GM20000 (cell line): Measurements from ENCODE around the gene ST3GAL3.

Experiments used
- DNase-seq: peaks from one replicate; pipeline ENCODE4 v3.0.0; 2012; ENCODE audit warnings: low spot score
- TF ChIP-seq, protein P1 (sequence below): IDR thresholded peaks from 2 replicates; pipeline ENCODE4 v1.5.1; 2012; ENCODE audit warnings: mild to moderate bottlenecking, control low read depth; ENCODE audit errors: extremely low read depth, missing control alignments

ST3GAL3 gene

DNA sequence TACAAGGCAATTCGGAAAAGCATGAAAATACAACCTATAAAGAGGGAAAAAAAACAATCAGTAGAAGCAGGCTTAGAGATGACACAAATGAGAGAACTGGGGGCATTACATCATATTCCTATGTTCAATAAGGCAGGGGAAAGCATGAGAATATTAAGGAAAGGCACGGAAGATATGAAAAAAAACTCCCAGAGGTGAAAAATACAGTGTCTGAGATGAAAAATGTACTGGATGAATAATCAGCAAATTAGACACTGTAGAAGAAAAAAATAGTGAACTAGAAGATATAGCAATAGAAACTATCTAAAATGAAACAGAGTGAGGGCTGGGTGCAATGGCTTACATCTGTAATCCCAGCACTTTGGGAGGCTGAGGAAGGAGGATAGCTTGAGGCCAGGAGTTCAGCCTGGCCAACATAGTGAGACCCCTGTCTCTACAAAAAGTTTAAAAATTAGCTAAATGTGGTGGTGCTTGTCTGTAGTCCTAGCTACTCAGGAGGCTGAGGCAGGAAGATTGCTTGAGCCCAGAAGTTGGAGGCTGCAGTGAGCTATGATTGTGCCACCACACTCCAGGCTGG, 101.8 kb downstream of the ST3GAL3 start:
- DNase-seq: no peak
- TF ChIP-seq, protein P1, sequence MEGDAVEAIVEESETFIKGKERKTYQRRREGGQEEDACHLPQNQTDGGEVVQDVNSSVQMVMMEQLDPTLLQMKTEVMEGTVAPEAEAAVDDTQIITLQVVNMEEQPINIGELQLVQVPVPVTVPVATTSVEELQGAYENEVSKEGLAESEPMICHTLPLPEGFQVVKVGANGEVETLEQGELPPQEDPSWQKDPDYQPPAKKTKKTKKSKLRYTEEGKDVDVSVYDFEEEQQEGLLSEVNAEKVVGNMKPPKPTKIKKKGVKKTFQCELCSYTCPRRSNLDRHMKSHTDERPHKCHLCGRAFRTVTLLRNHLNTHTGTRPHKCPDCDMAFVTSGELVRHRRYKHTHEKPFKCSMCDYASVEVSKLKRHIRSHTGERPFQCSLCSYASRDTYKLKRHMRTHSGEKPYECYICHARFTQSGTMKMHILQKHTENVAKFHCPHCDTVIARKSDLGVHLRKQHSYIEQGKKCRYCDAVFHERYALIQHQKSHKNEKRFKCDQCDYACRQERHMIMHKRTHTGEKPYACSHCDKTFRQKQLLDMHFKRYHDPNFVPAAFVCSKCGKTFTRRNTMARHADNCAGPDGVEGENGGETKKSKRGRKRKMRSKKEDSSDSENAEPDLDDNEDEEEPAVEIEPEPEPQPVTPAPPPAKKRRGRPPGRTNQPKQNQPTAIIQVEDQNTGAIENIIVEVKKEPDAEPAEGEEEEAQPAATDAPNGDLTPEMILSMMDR: no peak

DNA sequence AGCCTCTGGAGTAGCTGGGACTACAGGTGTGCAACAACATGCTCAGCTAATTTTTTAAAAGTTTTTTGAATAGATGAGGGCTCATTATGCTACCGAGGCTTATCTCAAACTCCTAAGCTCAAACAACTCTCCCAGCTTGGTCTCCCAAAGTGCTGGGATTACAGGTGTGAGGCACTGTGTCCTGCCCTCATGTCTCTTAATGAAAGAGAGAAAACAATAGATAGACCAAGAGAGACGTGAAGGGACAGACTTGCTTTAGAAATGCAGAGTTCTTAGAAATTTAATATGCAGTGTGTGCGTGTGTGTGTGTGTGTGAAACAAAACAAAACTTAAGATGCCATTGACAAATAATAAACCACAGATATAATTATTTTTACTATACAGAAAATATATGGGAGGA, 105.2 kb downstream of the ST3GAL3 start:
- TF ChIP-seq, protein P1: no peak
- no peak for DNase-seq

DNA sequence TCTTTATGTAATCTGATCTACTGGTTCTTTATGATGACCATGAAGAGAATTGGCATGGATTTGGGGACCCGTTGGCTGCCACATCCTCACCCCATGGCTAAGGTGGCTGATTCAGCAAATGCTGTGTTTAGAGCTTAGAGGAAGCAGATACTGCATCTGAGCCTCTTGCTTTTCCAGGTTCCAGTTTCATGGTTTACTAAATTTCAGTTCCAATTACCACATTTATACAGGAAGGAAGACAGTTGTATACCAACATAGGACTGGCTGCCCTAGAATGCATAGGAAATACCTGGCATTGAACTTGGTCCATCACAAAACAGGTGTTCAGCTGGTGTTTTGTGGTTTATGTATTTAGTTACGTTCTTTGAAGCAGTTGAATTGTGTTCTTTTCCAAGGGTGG, 107.1 kb downstream of the ST3GAL3 start:
- no peak for DNase-seq
- TF ChIP-seq, protein P1: no peak

DNA sequence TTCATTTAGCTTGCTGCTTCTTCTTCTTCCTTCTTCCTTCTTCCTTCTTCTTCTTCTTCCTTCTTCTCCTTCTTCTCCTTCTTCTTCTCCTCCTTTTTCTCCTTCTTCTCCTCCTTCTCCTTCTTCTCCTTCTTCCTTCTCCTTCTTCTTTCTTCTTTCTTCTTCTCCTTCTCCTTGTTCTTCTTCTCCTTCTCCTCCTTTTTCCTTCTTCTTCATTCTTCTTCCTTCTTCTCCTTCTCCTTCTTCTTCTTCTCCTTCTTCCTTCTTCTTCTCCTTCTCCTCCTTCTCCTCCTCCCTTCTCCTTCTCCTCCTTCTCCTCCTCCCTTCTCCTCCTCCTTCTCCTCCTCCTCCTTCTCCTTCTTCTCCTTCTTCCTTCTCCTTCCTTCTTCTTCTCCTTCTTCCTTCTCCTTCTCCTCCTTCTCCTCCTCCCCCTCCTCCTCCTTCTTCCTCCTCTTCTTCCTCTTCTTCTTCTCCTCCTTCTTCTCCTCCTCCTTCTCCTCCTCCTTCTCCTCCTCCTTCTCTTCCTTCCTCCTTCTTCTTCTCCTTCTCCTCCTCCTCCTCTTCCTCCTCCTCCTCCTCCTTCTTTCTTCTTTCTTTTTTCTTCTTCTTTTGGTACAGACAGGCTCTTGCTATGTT, 110.1 kb downstream of the ST3GAL3 start:
- DNase-seq: no peak
- TF ChIP-seq, protein P1: no peak

DNA sequence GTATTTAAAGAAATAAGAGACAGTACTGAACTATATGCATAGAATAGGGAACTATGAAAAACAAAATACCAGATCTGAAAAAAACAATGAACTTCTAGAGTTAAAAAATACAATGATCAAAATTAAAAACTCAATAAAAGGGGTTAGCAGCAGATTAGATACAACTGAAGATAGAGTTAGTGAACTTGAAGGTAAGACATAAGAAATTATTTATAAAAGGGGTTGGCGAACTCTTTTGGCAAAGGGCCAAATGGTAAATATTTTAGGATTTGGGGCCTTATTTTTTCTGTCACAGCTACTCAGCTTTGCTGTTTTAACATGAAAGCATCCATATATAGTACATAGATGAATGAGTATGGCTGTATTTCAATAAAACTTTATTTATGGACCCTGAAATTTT, 111.4 kb downstream of the ST3GAL3 start:
- no peak for DNase-seq
- TF ChIP-seq, protein P1: no peak

DNA sequence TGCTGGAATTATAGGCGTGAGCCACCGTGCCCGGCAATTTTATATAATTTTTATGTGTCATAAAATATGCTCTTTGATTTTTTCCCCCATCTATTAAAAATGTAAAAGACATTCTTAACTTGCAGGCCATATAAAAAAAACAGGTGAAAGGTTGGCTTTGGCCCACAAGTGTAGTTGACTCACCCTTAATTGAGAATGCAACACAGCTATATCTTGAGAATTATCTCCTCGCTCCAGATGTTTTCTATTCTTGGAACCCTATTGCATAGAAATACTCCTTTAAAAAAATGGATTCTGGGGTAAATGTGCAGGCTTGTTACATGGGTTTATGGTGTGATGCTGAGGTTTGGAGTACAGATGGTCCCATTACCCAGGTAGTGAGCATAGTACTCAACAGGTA, 112.0 kb downstream of the ST3GAL3 start:
- DNase-seq: no peak
- TF ChIP-seq, protein P1: no peak

DNA sequence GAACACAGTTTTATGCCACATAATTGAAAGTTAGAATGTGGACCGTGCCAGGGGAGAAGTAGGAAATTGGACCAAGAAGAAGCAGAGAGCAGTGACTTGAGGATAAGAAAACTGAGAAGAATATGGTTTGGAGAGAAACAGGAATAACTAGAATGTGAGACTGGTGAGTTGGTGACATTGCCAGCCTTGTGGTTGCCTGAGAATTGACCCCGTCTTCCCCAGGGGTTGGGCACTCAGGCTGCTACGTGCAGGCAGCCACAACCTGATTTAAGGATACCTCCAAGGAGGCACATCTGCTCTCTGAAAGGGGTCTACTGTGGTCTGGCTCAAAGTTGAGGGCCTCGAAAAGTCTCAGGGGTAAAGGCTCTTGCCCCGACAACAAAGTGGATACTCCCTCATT, 114.1 kb downstream of the ST3GAL3 start:
- TF ChIP-seq, protein P1: no peak
- DNase-seq: no peak
